H1 (cell line): ENCODE results near the gene PDZD4. TPM values are rescaled to one million over a fixed set of nuclear protein-coding genes. Genes with fewer than 3 reads are reported as not detected.
A peak's percentile ranks its signal among the peaks of the same experiment; 100 is the strongest.

Experiments
- CTCF ChIA-PET: fragments of 300-600 bp; sonication (Branson Sonifier 250); formaldehyde crosslinking; loops from one replicate; lab custom pipeline; 2021; ENCODE audit not compliant: partially characterized antibody; lab: Charles Lee
- POLR2A ChIA-PET: fragments of 300-600 bp; sonication (Branson Sonifier 250); formaldehyde crosslinking; loops from one replicate; lab custom pipeline; 2021; ENCODE audit warnings: inconsistent platforms; ENCODE audit not compliant: partially characterized antibody; lab: Charles Lee
- DNase-seq, 2 experiments: peaks; one replicate each; pipeline versions ENCODE4 v3.0.0 to v3.0.0-alpha.2; 2010 to 2022; ENCODE audit warnings: low spot score in 2 of 2, low read depth in 1 of 2, mixed read lengths in 1 of 2
- FAIRE-seq: peaks from 2 replicates; lab custom pipeline; 2011; peaks lifted over from hg19 to GRCh38; lab: Jason Lieb, UNC
- H2AFZ ChIP-seq: 2 replicates; pipeline ENCODE4 v1.8.1; 2012; ENCODE audit warnings: low read length, inconsistent platforms
- H2AK5ac ChIP-seq: 2 replicates; pipeline ENCODE4 v1.6.1; 2013; ENCODE audit warnings: low read depth, low read length
- H2BK120ac ChIP-seq: replicated peaks from 2 replicates; pipeline ENCODE3; 2013; ENCODE audit warnings: low read depth, low read length, inconsistent platforms
- H2BK12ac ChIP-seq: 2 replicates; pipeline ENCODE4 v1.6.1; 2013; ENCODE audit warnings: low read depth, low read length
- H2BK15ac ChIP-seq: 2 replicates; pipeline ENCODE4 v1.6.1; 2013; ENCODE audit warnings: low read length
- H2BK20ac ChIP-seq: 2 replicates; pipeline ENCODE4 v1.6.1; 2013; ENCODE audit warnings: low read length
- H2BK5ac ChIP-seq: 2 replicates; pipeline ENCODE4 v1.6.1; 2013; ENCODE audit warnings: low read depth, low read length
- H3K14ac ChIP-seq: 2 replicates; pipeline ENCODE4 v1.6.1; 2013; ENCODE audit warnings: inconsistent platforms; ENCODE audit not compliant: insufficient read length
- H3K18ac ChIP-seq: 2 replicates; pipeline ENCODE4 v1.6.1; 2013; ENCODE audit warnings: low read length; ENCODE audit errors: extremely low read depth
- H3K23ac ChIP-seq: 2 replicates; pipeline ENCODE4 v1.6.1; 2013; ENCODE audit warnings: inconsistent platforms; ENCODE audit not compliant: insufficient read length
- H3K23me2 ChIP-seq: 2 replicates; pipeline ENCODE4 v1.6.1; 2013; ENCODE audit warnings: low read depth, low read length
- H3K27ac ChIP-seq: 2 replicates; pipeline ENCODE4 v1.6.1; 2011; ENCODE audit warnings: low read depth, low read length, inconsistent platforms
- H3K27me3 ChIP-seq, 4 experiments: replicated peaks in 1 of 4; 1 replicate in 1 of 4; 2 replicates in 3 of 4; pipeline versions ENCODE4 v1.6.1 to v1.8.1; 2011 to 2013; ENCODE audit warnings: low read length in 3 of 4, mild to moderate bottlenecking in 3 of 4, inconsistent platforms in 2 of 4, mixed read lengths in 2 of 4, moderate library complexity in 1 of 4; ENCODE audit not compliant: control insufficient read depth in 3 of 4, insufficient read depth in 3 of 4; ENCODE audit errors: extremely low read depth in 1 of 4
- H3K36me3 ChIP-seq, 4 experiments: 2 replicates each; pipeline versions ENCODE4 v1.6.1 to v1.8.1; 2011 to 2013; ENCODE audit warnings: mild to moderate bottlenecking in 4 of 4, low read length in 3 of 4, moderate library complexity in 2 of 4, control low read depth in 1 of 4, inconsistent platforms in 1 of 4; ENCODE audit not compliant: insufficient read depth in 4 of 4, control insufficient read depth in 2 of 4
- H3K4ac ChIP-seq: replicated peaks from 2 replicates; pipeline ENCODE3; 2013; ENCODE audit warnings: low read length, low read depth, mixed read lengths, inconsistent platforms; ENCODE audit not compliant: insufficient read length
- H3K4me1 ChIP-seq, 4 experiments: replicated peaks in 1 of 4; 1 replicate in 1 of 4; 2 replicates in 3 of 4; pipeline versions ENCODE4 v1.6.1 to v1.8.1; 2011 to 2013; ENCODE audit warnings: low read length in 3 of 4, inconsistent platforms in 2 of 4, mixed read lengths in 1 of 4; ENCODE audit not compliant: insufficient read depth in 4 of 4, control insufficient read depth in 3 of 4
- H3K4me2 ChIP-seq, 2 experiments: 2 replicates each; pipeline versions ENCODE4 v1.6.1 to v1.8.1; 2011 to 2013; ENCODE audit warnings: low read depth in 2 of 2, low read length in 2 of 2, control low read depth in 1 of 2, inconsistent platforms in 1 of 2, mild to moderate bottlenecking in 1 of 2; ENCODE audit not compliant: insufficient read depth in 1 of 2
- H3K4me3 ChIP-seq, 4 experiments: fragments of 200-600, 300-600 bp in 1 of 4; sonication (generic), shearing (Covaris generic), sonication (Bioruptor Twin) in 1 of 4; 2 replicates each; pipeline versions ENCODE4 v1.5.1 to v1.8.1; 2011 to 2016; ENCODE audit warnings: low read length in 4 of 4, low read depth in 3 of 4, control low read depth in 2 of 4, inconsistent platforms in 2 of 4, mild to moderate bottlenecking in 2 of 4, mixed read lengths in 1 of 4, moderate library complexity in 1 of 4; ENCODE audit not compliant: insufficient read depth in 2 of 4; ENCODE audit errors: extremely low read depth in 1 of 4
- H3K56ac ChIP-seq: replicated peaks from 2 replicates; pipeline ENCODE3; 2013; ENCODE audit warnings: low read depth, mild to moderate bottlenecking, mixed read lengths, low read length, inconsistent platforms; ENCODE audit not compliant: insufficient read length
- H3K79me1 ChIP-seq: 2 replicates; pipeline ENCODE4 v1.6.1; 2013; ENCODE audit warnings: low read depth, low read length, control low read depth
- H3K79me2 ChIP-seq, 2 experiments: 2 replicates each; pipeline versions ENCODE4 v1.6.1 to v1.8.1; 2012 to 2013; ENCODE audit warnings: low read length in 2 of 2, mild to moderate bottlenecking in 2 of 2, inconsistent platforms in 1 of 2; ENCODE audit not compliant: insufficient read depth in 2 of 2, control insufficient read depth in 1 of 2
- H3K9ac ChIP-seq, 4 experiments: replicated peaks in 1 of 4; 1 replicate in 1 of 4; 2 replicates in 3 of 4; pipeline versions ENCODE4 v1.6.1 to v1.8.1; 2011 to 2013; ENCODE audit warnings: low read depth in 3 of 4, low read length in 3 of 4, control low read depth in 2 of 4, mild to moderate bottlenecking in 2 of 4, moderate library complexity in 2 of 4, inconsistent platforms in 1 of 4; ENCODE audit errors: extremely low read depth in 1 of 4
- H3K9me3 ChIP-seq, 2 experiments: 2 replicates each; pipeline versions ENCODE4 v1.6.1 to v1.8.1; 2012 to 2013; ENCODE audit warnings: mild to moderate bottlenecking in 2 of 2, moderate library complexity in 2 of 2, control low read depth in 1 of 2, inconsistent platforms in 1 of 2, low read depth in 1 of 2, low read length in 1 of 2, mixed read lengths in 1 of 2; ENCODE audit not compliant: insufficient read depth in 2 of 2
- H4K20me1 ChIP-seq, 2 experiments: replicated peaks in 1 of 2; 2 replicates each; pipeline versions ENCODE3 to v1.8.1; 2011 to 2013; ENCODE audit warnings: inconsistent platforms in 2 of 2, low read length in 2 of 2, mild to moderate bottlenecking in 1 of 2; ENCODE audit not compliant: insufficient read depth in 2 of 2, control insufficient read depth in 1 of 2
- H4K5ac ChIP-seq: 2 replicates; pipeline ENCODE4 v1.6.1; 2013; ENCODE audit warnings: low read length, low read depth, mixed read lengths, inconsistent platforms; ENCODE audit not compliant: insufficient read length
- H4K8ac ChIP-seq: 2 replicates; pipeline ENCODE4 v1.8.0; 2013; ENCODE audit warnings: mild to moderate bottlenecking, moderate library complexity, low read length, inconsistent platforms; ENCODE audit not compliant: insufficient read depth; ENCODE audit errors: extremely low read depth
- H4K91ac ChIP-seq: replicated peaks from 2 replicates; pipeline ENCODE3; 2013; ENCODE audit warnings: low read length, mixed read lengths, inconsistent platforms; ENCODE audit not compliant: insufficient read length
- SUZ12 ChIP-seq: fragments of 200-600 bp; sonication (generic); IDR thresholded peaks from 2 replicates; pipeline ENCODE4 v1.6.1; 2012; ENCODE audit warnings: mild to moderate bottlenecking, inconsistent platforms, low read length, moderate library complexity, mixed read lengths
- whole genome bisulfite sequencing, 2 experiments: shearing (Covaris generic) in 1 of 2; methylation state at CpG; one replicate each; pipeline versions ENCODE4 v1.1.6 to v1.1.7; 2013 to 2015; ENCODE audit warnings: low lambda C conversion rate in 2 of 2, mixed read lengths in 2 of 2, inconsistent platforms in 1 of 2, low coverage in 1 of 2, missing lambda C conversion rate in 1 of 2; ENCODE audit not compliant: insufficient replicate concordance in 2 of 2, insufficient coverage in 1 of 2, insufficient read length in 1 of 2; ENCODE audit errors: extremely low coverage in 1 of 2, missing lambda C conversion rate in 1 of 2; 5-methylcytosine and 5-hydroxymethylcytosine counted together
- polyA plus RNA-seq, 7 experiments: library from polyadenylated mRNA; depleted of rRNA in 3 of 7; stranded (reverse) in 5 of 7; unstranded in 2 of 7; fragments of >200 nt in 5 of 7; fragments of 200-250 nt in 2 of 7; gene quantifications; 1 replicate in 5 of 7; 2 replicates in 1 of 7; 4 replicates in 1 of 7; pipeline versions ENCODE4 v1.2.1 to v1.2.3, GENCODE V29; 2011 to 2013; ENCODE audit warnings: missing spikeins in 2 of 7, mixed read lengths in 2 of 7
- total RNA-seq: library from RNA; stranded (reverse); fragmentation: NEBNext Ultra II Directional; extraction: Animal tissue kit (Norgen Biotek cat#: 25700); gene quantifications from 2 replicates; pipeline ENCODE4 v1.2.1, GENCODE V29; 2021

The PDZD4 gene
- total and polyA plus RNA-seq, 2 of the 8 experiments (the other 6 are each of a cell fraction or from before 2014, with no cell fraction given), result 45.8 to 169 TPM

- Histone ChIP-seq H3K9me3 (no peaks in the 10 kb centered on the region), H4K8ac (no peak overlapping the region; the same call in 1 of the 2 replicates), H3K56ac (no peak overlapping the region), H3K27me3 (no peaks in the 10 kb centered on the region; a peak in 1 of 7 replicates), H2BK5ac (peak overlapping the region; percentile 16; the same call in 1 of the 2 replicates), H4K5ac (no peak overlapping the region), H3K79me2 (no peaks in the 10 kb centered on the region), H3K27ac (no peak overlapping the region), H3K18ac (peak overlapping the region; percentile 19; the same call in 1 of the 2 replicates), H4K20me1 (peaks cover 2 to 12% of the 10 kb centered on the region in 2 experiments), H3K4me3 (peak overlapping the region in 1 of 4 experiments; percentile 51; a peak in 1 of 8 replicates), H3K14ac (no peak overlapping the region), H3K9ac (no peak overlapping the region), H3K36me3 (no peaks in the 10 kb centered on the region), H2AFZ (no peak overlapping the region), H3K23me2 (no peaks in the 10 kb centered on the region), H3K4me1 (peaks cover 7 to 53% (median 29%) of the 10 kb centered on the region in 4 experiments), H3K79me1 (no peaks in the 10 kb centered on the region), H4K91ac (peak overlapping the region; percentile 54)
- WGBS, 2 experiments, result 45% methylated on average over 5 of the region's 5 CpGs; no CpG with 5 or more reads in 1 of the 2 experiments
- no peak for DNase-seq
- CTCF ChIA-PET, result interaction anchor here (0.6 to 2.5 kb wide), 10 partner anchors 8 to 112 kb away, joined by 3 to 9 read pairs (median 3); no protein-coding TSS in a partner anchor
- POLR2A ChIA-PET, result interaction anchor here (0.7 to 2.0 kb wide), 5 partner anchors 12 to 57 kb away, joined by 3 to 6 read pairs (median 4); partner anchors contain the start of gene ARHGAP4
- TF ChIP-seq SUZ12, result no peak
- TF ChIP-seq, all 59 proteins: peak for 0
- Histone ChIP-seq H2BK15ac (0 out of 2 replicates have a peak overlapping the region, but pooled peaks have one; percentile 53), H2BK12ac (peak overlapping the region; percentile 33; the same call in 1 of the 2 replicates), H3K4ac (no peak overlapping the region), H2BK120ac (no peak overlapping the region), H2AK5ac (0 out of 2 replicates have a peak overlapping the region, but pooled peaks have one; percentile 8), H2BK20ac (no peak overlapping the region), H3K23ac (no peak overlapping the region), H3K4me2 (peak overlapping the region; percentile 49 to 81)
- FAIRE-seq, result no peak
Observed at GRCh38 chrX:153878345-153878744, 48.0 kb upstream of the PDZD4 start.
